C4-2B (cell line): Measurements from ENCODE around the gene ZIC2.

ENCODE experiments used
- ZFX ChIP-seq: fragments of 450-650 bp; IDR thresholded peaks from 2 replicates; pipeline ENCODE4 v1.6.1; 2017
- TF ChIP-seq, protein P1 (sequence below): fragments of 450-650 bp; conservative IDR thresholded peaks from 2 replicates; pipeline ENCODE4 v1.5.1; 2017; ENCODE audit warnings: mild to moderate bottlenecking

DNA sequence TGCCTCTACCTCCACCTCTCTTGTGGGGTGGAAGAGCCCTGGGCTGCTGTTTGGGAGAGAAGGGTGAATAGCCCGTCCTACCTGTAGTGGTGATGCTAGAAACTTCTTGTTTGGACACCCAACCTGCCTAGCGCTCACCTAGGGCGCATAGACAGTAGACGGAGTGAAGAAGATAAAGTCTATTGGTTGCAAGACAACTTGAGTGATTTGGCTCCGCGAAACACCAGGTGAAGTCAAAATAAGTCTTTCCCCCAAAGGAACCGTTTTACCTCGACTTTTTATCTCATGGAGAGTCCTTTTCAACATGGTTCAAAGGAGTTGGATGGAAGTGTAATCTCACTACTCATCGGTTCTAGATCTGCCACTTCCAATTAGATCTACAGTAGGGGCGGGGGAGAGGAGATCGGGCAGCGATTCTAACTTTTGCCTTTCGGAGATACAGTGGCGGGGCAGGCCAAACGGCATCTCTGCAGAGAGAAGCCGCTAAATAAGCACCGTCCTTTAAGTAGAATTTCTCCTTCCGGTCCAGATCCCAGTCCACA is 9.3 kb upstream of the ZIC2 start:
- TF ChIP-seq, protein P1, sequence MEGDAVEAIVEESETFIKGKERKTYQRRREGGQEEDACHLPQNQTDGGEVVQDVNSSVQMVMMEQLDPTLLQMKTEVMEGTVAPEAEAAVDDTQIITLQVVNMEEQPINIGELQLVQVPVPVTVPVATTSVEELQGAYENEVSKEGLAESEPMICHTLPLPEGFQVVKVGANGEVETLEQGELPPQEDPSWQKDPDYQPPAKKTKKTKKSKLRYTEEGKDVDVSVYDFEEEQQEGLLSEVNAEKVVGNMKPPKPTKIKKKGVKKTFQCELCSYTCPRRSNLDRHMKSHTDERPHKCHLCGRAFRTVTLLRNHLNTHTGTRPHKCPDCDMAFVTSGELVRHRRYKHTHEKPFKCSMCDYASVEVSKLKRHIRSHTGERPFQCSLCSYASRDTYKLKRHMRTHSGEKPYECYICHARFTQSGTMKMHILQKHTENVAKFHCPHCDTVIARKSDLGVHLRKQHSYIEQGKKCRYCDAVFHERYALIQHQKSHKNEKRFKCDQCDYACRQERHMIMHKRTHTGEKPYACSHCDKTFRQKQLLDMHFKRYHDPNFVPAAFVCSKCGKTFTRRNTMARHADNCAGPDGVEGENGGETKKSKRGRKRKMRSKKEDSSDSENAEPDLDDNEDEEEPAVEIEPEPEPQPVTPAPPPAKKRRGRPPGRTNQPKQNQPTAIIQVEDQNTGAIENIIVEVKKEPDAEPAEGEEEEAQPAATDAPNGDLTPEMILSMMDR: no peak
- TF ChIP-seq ZFX: no peak
